Endometrial microvascular endothelial cells (primary cell): Measurements from ENCODE around the gene PDLIM7. TPM values are rescaled to one million over a fixed set of nuclear protein-coding genes. Genes with fewer than 3 reads are reported as not detected.

Source experiments
- in situ Hi-C: cut with HindIII; loops from 2 replicates; pipeline ENCODE4 v1.10.0; 2017; ENCODE audit warnings: low sequenced_read_pairs, low pct_unique_long_range_greater_than_20kb; ENCODE audit errors: inconsistent ontology term
- total RNA-seq: library from RNA; depleted of rRNA; stranded (reverse); fragments of >200 nt; gene quantifications from one replicate; pipeline ENCODE4 v1.2.3, GENCODE V29; 2015; ENCODE audit errors: inconsistent ontology term

The PDLIM7 gene
- total RNA-seq, 1 donor from 2014 or later: 224 TPM

GRCh38 chr5:177452688-177453638 lies 44.4 kb downstream of the PDLIM7 start:
- in situ Hi-C loops: no loop called here

- in situ Hi-C loops: no loop called here
Measured at GRCh38 chr5:177450667-177451424, 46.6 kb downstream of the PDLIM7 start.

- in situ Hi-C loops: loop anchor here (10.0 kb wide), 1 partner anchor 125 kb away; no protein-coding TSS in a partner anchor
Measured at GRCh38 chr5:177449140-177450061, 48.0 kb downstream of the PDLIM7 start.

- in situ Hi-C loops: loop anchor here (10.0 kb wide), 1 partner anchor 124 kb away; no protein-coding TSS in a partner anchor
Measured at GRCh38 chr5:177448244-177448950, 49.0 kb downstream of the PDLIM7 start.

- in situ Hi-C loops: loop anchor here (10.0 kb wide), 1 partner anchor 123 kb away; no protein-coding TSS in a partner anchor
Measured at GRCh38 chr5:177447611-177448243, 49.7 kb downstream of the PDLIM7 start.

- in situ Hi-C loops: loop anchor here (10.0 kb wide), 1 partner anchor 122 kb away; no protein-coding TSS in a partner anchor
Measured at GRCh38 chr5:177447066-177447610, 50.3 kb downstream of the PDLIM7 start.

GRCh38 chr5:177446200-177447065 lies 51.0 kb downstream of the PDLIM7 start, which contains the start of gene PRR7:
TSS of gene PRR7 (plus strand) at chr5:177446814. CDS start at chr5:177455068, 8,254 bp downstream.
- in situ Hi-C loops: loop anchor here (10.0 kb wide), 1 partner anchor 122 kb away; no protein-coding TSS in a partner anchor

- in situ Hi-C loops: loop anchor here (10.0 kb wide), 1 partner anchor 121 kb away; no protein-coding TSS in a partner anchor
Measured at GRCh38 chr5:177445917-177446199, 51.5 kb downstream of the PDLIM7 start.

- in situ Hi-C loops: loop anchor here (10.0 kb wide), 1 partner anchor 120 kb away; no protein-coding TSS in a partner anchor
Measured at GRCh38 chr5:177445052-177445916, 52.1 kb downstream of the PDLIM7 start.

GRCh38 chr5:177444106-177445051 lies 53.0 kb downstream of the PDLIM7 start:
- in situ Hi-C loops: loop anchor here (10.0 kb wide), 1 partner anchor 120 kb away; no protein-coding TSS in a partner anchor

- in situ Hi-C loops: loop anchor here (10.0 kb wide), 1 partner anchor 119 kb away; no protein-coding TSS in a partner anchor
Measured at GRCh38 chr5:177443144-177443983, 54.0 kb downstream of the PDLIM7 start.

- in situ Hi-C loops: loop anchor here (10.0 kb wide), 1 partner anchor 117 kb away; no protein-coding TSS in a partner anchor
Measured at GRCh38 chr5:177442066-177442826, 55.2 kb downstream of the PDLIM7 start.
